ENCODE measurements around the gene NOG.

The NOG gene

DNA sequence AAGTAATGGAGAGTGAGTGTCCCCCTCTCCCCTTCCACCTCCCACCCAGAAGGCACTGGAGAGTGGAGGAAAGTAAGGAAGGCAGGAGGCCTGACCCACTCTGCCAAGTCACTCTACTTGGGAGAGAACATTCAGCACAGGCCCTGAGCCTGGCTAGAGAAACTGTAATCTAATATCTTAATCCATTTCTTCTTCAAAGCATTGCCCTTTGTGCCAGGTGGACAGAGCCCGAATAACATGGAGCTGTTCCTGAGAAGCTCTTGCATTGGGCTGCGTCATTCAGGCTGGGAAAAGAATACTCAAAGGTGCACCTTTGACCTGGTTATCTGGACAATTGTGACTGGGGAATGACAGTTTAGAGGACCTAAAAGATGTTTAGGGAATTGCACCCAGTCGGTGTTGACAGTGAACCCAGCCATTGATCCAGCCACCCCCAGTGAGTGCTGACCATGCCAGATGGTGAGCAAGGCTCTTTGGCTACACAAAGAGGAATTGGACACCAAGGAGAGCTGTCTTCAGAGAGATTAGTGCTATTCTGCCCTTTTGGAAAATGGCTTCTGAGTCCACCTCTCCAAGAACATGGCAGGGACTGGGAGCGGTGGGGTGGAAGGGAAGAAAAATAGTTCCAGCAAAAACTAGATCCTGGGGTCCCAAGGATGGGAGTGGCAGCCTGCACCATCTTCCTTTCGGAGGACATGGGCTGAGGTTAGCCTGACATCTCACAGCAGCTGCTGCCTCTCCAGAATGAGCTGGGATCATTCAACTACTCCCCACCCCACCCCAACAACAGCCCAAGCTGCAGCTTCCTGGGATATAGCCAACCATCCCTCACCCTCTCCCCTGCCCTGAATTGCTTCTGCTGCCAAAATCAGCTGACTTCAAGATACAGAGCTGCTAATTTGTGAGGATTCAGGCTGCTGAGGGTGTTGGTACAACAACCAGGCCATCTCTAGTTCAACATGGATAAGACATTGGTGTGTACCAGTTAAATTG is 11.6 kb upstream of the NOG start:
- peaks cover 10% of the 10 kb centered on the region for H3K4me1 ChIP-seq (ENCODE audit: control insufficient read depth, insufficient read depth, low read length)
- no peaks in the 10 kb centered on the region for H3K36me3 ChIP-seq (ENCODE audit: control insufficient read depth in 2 of 2, insufficient read depth in 2 of 2, low read length in 2 of 2)
- peaks cover 0 to 4% of the 10 kb centered on the region in 2 donors for H3K27me3 ChIP-seq (ENCODE audit: control insufficient read depth in 1 of 2, insufficient read depth in 2 of 2, low read length in 2 of 2)

DNA sequence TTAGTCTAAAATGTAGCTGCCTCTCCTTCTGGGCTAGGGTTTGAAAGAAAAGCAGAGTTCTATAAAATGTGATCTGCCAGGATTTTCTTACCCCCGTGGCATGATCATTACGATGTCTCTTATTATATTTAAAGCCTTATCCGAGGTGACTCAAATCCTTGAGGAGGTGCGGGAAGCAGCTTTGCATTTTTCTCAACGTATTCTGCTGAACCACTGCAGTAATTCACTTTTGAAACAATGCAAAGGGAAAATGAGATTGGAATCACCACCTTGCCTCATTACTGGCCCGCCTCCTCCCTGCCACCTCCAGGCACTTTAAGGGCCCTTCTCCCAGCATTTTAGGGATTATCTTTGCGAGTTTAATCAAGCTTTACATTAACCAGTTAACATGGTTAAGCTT is 9.7 kb upstream of the NOG start:
- Histone ChIP-seq H3K36me3 (ENCODE audit: control insufficient read depth in 2 of 2, insufficient read depth in 2 of 2, low read length in 2 of 2) (no peaks in the 10 kb centered on the region), H3K27me3 (ENCODE audit: control insufficient read depth in 1 of 2, insufficient read depth in 2 of 2, low read length in 2 of 2) (peaks cover 5 to 13% of the 10 kb centered on the region in 2 donors), H3K4me1 (ENCODE audit: control insufficient read depth, insufficient read depth, low read length) (no peaks in the 10 kb centered on the region), H3K4me3 (ENCODE audit: low read length in 2 of 2) (no peak overlapping the region), H3K9ac (ENCODE audit: low read length in 2 of 2) (no peak overlapping the region), H3K9me3 (ENCODE audit: control insufficient read depth in 2 of 2, low read length in 2 of 2) (no peaks in the 10 kb centered on the region), H3K27ac (ENCODE audit: low read length) (no peak overlapping the region)

More for the DNA sequence above, 11.6 kb upstream of the NOG start:
- Histone ChIP-seq H3K9ac (ENCODE audit: low read length in 2 of 2) (no peak overlapping the region), H3K9me3 (ENCODE audit: control insufficient read depth in 2 of 2, low read length in 2 of 2) (no peaks in the 10 kb centered on the region), H3K4me3 (ENCODE audit: low read length in 2 of 2) (no peak overlapping the region), H3K27ac (ENCODE audit: low read length) (no peak overlapping the region)

DNA sequence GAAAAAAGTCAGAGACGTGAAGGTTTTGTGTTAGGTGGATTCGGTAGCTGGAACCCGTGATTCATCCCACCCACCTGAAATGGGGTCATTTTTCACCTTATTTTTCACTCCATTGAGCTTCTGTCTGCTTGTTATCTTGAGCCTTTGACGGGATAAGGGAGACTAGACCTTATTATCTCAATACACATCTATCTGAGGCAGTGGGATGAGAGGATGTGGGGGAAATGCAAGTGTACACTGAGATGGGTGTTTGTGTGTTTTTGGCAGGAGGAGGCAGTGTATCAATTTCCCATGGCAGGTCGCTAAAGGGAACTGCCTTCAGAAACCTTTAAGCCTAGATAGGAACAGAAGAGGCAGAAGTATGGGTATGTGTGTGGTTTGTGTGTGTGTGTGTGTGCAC is 6.2 kb upstream of the NOG start:
- peaks cover 2% of the 10 kb centered on the region for H3K4me1 ChIP-seq (ENCODE audit: control insufficient read depth, insufficient read depth, low read length)
- peaks cover 21% of the 10 kb centered on the region in 2 donors for H3K27me3 ChIP-seq (ENCODE audit: control insufficient read depth in 1 of 2, insufficient read depth in 2 of 2, low read length in 2 of 2)
- no peak overlapping the region for H3K4me3 ChIP-seq (ENCODE audit: low read length in 2 of 2)
- H3K9me3 ChIP-seq (ENCODE audit: control insufficient read depth in 2 of 2, low read length in 2 of 2) = no peaks in the 10 kb centered on the region
- H3K36me3 ChIP-seq (ENCODE audit: control insufficient read depth in 2 of 2, insufficient read depth in 2 of 2, low read length in 2 of 2) = no peaks in the 10 kb centered on the region
- H3K27ac ChIP-seq (ENCODE audit: low read length) = no peak overlapping the region
- no peak overlapping the region for H3K9ac ChIP-seq (ENCODE audit: low read length in 2 of 2)

DNA sequence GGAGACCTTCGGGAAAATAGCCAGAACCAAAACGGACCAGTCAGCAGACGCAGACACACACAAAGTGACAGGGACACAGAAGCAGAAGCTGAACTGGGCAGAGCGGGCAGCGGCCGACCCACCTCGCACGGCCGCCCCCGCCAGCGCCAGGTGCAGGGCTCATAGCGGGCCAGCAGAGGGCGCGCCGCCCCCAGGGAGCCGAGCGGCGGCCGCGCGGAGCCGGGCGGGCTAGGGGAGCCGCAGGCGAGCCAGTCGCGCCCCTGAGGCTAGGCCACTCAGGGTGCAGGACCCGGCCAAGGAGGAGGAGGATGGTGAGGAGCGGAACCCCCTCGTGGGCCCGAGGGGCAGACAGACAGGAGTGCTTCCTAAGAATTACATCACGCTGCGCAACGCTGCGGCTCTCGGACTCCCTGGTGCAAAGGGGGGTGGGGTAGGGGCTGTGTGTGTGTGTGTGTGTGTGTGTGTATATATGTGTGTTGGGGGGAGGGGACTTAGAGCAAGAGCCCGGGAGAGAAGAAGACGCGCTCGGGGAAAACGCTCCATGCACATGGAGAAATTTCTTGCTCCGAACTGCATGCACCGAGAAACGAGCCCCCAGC is 913 bp upstream of the NOG start:
- Histone ChIP-seq H3K9me3 (ENCODE audit: control insufficient read depth in 2 of 2, low read length in 2 of 2) (no peaks in the 10 kb centered on the region), H3K27me3 (ENCODE audit: control insufficient read depth in 1 of 2, insufficient read depth in 2 of 2, low read length in 2 of 2) (peaks cover 21 to 40% of the 10 kb centered on the region in 2 donors), H3K9ac (ENCODE audit: low read length in 2 of 2) (no peak overlapping the region), H3K4me3 (ENCODE audit: low read length in 2 of 2) (peak overlapping the region; percentile 74 to 79), H3K27ac (ENCODE audit: low read length) (no peak overlapping the region), H3K36me3 (ENCODE audit: control insufficient read depth in 2 of 2, insufficient read depth in 2 of 2, low read length in 2 of 2) (no peaks in the 10 kb centered on the region), H3K4me1 (ENCODE audit: control insufficient read depth, insufficient read depth, low read length) (peaks cover 30% of the 10 kb centered on the region)

DNA sequence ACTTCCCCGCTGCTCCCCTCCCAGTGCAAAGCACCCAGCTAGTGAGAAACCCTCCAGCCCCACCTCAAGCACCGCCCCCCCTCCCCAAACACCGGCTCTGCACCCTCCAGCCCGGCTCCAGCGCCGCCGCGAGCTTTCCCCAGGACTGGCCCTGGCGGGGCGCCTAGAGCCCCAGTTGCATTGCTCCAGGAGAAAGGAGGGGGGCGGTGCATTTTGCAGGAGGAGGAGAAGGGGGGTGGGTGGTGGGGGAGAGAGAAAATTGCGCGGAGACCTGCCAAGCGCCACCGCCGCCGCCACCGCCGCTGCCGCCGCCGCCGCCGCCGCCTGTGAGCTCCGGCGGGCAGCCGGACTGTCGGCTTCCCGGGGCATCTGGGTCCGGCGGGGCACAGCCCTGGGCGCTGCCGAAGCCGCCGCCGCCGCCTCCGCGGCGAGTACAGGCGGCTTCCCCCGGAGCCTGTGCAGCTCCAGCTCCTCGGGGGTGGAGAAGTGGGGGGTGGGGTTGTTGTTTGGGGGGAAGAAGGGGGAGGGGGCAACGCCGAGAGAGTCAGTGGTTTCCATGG is 333 bp upstream of the NOG start:
- Histone ChIP-seq H3K36me3 (ENCODE audit: control insufficient read depth in 2 of 2, insufficient read depth in 2 of 2, low read length in 2 of 2) (no peaks in the 10 kb centered on the region), H3K4me3 (ENCODE audit: low read length in 2 of 2) (peak overlapping the region; percentile 74 to 79), H3K9me3 (ENCODE audit: control insufficient read depth in 2 of 2, low read length in 2 of 2) (no peaks in the 10 kb centered on the region), H3K9ac (ENCODE audit: low read length in 2 of 2) (no peak overlapping the region), H3K27me3 (ENCODE audit: control insufficient read depth in 1 of 2, insufficient read depth in 2 of 2, low read length in 2 of 2) (peaks cover 25 to 46% of the 10 kb centered on the region in 2 donors), H3K27ac (ENCODE audit: low read length) (no peak overlapping the region), H3K4me1 (ENCODE audit: control insufficient read depth, insufficient read depth, low read length) (peaks cover 35% of the 10 kb centered on the region)

DNA sequence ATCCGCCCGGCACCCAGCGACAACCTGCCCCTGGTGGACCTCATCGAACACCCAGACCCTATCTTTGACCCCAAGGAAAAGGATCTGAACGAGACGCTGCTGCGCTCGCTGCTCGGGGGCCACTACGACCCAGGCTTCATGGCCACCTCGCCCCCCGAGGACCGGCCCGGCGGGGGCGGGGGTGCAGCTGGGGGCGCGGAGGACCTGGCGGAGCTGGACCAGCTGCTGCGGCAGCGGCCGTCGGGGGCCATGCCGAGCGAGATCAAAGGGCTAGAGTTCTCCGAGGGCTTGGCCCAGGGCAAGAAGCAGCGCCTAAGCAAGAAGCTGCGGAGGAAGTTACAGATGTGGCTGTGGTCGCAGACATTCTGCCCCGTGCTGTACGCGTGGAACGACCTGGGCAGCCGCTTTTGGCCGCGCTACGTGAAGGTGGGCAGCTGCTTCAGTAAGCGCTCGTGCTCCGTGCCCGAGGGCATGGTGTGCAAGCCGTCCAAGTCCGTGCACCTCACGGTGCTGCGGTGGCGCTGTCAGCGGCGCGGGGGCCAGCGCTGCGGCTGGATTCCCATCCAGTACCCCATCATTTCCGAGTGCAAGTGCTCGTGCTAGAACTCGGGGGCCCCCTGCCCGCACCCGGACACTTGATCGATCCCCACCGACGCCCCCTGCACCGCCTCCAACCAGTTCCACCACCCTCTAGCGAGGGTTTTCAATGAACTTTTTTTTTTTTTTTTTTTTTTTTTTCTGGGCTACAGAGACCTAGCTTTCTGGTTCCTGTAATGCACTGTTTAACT is 1.0 kb downstream of the NOG start:
- H3K9ac ChIP-seq (ENCODE audit: low read length in 2 of 2) = no peak overlapping the region
- no peaks in the 10 kb centered on the region for H3K9me3 ChIP-seq (ENCODE audit: control insufficient read depth in 2 of 2, low read length in 2 of 2)
- no peaks in the 10 kb centered on the region for H3K36me3 ChIP-seq (ENCODE audit: control insufficient read depth in 2 of 2, insufficient read depth in 2 of 2, low read length in 2 of 2)
- H3K4me3 ChIP-seq (ENCODE audit: low read length in 2 of 2) = peak overlapping the region; percentile 62 to 72
- peaks cover 35% of the 10 kb centered on the region for H3K4me1 ChIP-seq (ENCODE audit: control insufficient read depth, insufficient read depth, low read length)
- no peak overlapping the region for H3K27ac ChIP-seq (ENCODE audit: low read length)
- peaks cover 27 to 49% of the 10 kb centered on the region in 2 donors for H3K27me3 ChIP-seq (ENCODE audit: control insufficient read depth in 1 of 2, insufficient read depth in 2 of 2, low read length in 2 of 2)

DNA sequence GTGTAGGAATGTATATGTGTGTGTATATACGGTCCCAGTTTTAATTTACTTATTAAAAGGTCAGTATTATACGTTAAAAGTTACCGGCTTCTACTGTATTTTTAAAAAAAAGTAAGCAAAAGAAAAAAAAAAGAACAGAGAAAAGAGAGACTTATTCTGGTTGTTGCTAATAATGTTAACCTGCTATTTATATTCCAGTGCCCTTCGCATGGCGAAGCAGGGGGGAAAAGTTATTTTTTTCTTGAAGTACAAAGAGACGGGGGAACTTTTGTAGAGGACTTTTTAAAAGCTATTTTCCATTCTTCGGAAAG is 1.6 kb downstream of the NOG start:
- H3K27me3 ChIP-seq (ENCODE audit: control insufficient read depth in 1 of 2, insufficient read depth in 2 of 2, low read length in 2 of 2) = peaks cover 26 to 54% of the 10 kb centered on the region in 2 donors
- H3K27ac ChIP-seq (ENCODE audit: low read length) = no peak overlapping the region
- no peak overlapping the region for H3K4me3 ChIP-seq (ENCODE audit: low read length in 2 of 2)
- peaks cover 35% of the 10 kb centered on the region for H3K4me1 ChIP-seq (ENCODE audit: control insufficient read depth, insufficient read depth, low read length)
- H3K36me3 ChIP-seq (ENCODE audit: control insufficient read depth in 2 of 2, insufficient read depth in 2 of 2, low read length in 2 of 2) = no peaks in the 10 kb centered on the region
- H3K9ac ChIP-seq (ENCODE audit: low read length in 2 of 2) = no peak overlapping the region
- H3K9me3 ChIP-seq (ENCODE audit: control insufficient read depth in 2 of 2, low read length in 2 of 2) = no peaks in the 10 kb centered on the region

DNA sequence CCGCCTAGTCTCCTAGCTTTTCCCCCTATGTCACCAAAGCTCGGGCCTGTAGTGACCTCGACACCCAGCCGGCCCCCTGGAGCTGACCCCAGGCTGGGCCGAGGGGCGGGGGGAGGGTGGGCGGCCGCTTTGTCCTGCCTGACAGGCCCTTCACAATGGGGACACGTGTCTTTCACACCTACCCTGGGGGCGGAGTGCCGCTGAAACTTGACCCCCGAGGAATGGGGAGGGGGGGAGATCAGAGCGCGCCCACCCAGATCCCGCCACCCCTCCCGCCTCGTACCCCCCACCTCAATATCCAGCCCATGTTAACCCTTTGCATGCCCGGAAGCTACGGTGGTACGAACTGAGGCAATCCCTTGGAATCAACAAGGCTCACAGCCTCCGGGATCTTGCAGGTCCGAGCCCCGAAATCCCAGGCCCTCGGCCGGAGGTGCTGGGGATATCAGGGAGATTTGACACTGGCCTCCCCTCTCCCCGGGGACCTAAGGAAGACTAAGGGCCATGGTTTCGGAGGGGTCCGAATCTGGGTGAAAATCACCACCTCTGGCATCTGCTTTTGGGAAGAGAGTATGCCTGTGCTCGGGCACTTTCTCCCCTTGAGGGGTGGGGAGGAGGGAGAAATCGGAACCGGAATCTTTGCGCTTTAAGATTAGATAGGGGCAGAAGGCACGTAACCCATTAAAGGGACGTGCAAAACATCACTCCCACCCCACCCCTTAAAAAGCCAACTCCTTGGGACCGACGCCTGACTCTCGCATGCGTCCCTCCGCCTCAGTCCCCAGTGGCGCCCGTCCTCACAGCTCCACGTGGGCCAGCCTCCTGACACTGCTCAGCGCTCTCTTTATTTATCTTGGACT is 2.6 kb downstream of the NOG start:
- H3K4me3 ChIP-seq (ENCODE audit: low read length in 2 of 2) = peak overlapping the region; percentile 17 to 64
- H3K27me3 ChIP-seq (ENCODE audit: control insufficient read depth in 1 of 2, insufficient read depth in 2 of 2, low read length in 2 of 2) = peaks cover 32 to 58% of the 10 kb centered on the region in 2 donors
- H3K9ac ChIP-seq (ENCODE audit: low read length in 2 of 2) = no peak overlapping the region
- peaks cover 35% of the 10 kb centered on the region for H3K4me1 ChIP-seq (ENCODE audit: control insufficient read depth, insufficient read depth, low read length)
- H3K36me3 ChIP-seq (ENCODE audit: control insufficient read depth in 2 of 2, insufficient read depth in 2 of 2, low read length in 2 of 2) = no peaks in the 10 kb centered on the region
- no peak overlapping the region for H3K27ac ChIP-seq (ENCODE audit: low read length)
- no peaks in the 10 kb centered on the region for H3K9me3 ChIP-seq (ENCODE audit: control insufficient read depth in 2 of 2, low read length in 2 of 2)

DNA sequence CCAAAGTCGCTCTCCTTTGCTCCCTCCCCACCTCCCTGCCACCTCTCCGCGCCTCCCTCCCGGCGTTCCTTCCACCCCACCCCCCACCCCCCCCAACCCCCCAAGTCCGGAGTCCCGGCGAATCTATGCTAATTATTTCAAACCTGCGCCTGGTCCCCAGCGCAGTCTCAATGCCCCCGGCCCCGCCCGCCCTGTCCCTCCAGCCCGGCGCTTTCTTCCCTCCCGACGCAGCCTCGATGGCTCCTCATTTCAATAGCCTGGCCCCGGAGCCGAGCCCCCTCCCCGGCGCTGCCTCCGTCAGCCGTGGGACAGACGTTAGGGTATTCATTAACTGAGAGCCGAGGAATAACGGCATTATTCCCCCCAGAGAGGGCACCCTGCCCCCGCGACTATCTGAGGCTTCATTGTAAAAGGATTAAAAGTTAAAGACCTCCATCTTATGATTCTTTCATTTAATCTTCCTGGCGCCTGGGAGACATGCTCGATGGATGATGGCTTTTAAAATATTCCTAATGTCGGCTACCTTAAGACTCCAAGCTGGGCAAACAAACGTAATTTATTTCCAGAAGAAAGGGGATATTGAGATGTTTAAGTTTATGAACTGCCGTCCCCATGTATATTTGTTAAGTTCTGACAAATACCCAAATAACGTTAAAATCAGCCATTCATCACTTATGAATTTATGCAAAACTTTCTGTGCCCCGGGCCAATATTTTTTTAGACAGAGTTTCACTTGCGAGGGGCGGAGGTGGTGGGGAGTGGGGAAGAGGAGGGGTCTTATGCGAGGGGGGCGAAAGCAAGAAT is 3.4 kb downstream of the NOG start:
- peak overlapping the region; percentile 57 to 66 for H3K4me3 ChIP-seq (ENCODE audit: low read length in 2 of 2)
- peaks cover 35% of the 10 kb centered on the region for H3K4me1 ChIP-seq (ENCODE audit: control insufficient read depth, insufficient read depth, low read length)
- H3K27me3 ChIP-seq (ENCODE audit: control insufficient read depth in 1 of 2, insufficient read depth in 2 of 2, low read length in 2 of 2) = peaks cover 32 to 62% of the 10 kb centered on the region in 2 donors

More for the DNA sequence above, 3.4 kb downstream of the NOG start:
- no peaks in the 10 kb centered on the region for H3K36me3 ChIP-seq (ENCODE audit: control insufficient read depth in 2 of 2, insufficient read depth in 2 of 2, low read length in 2 of 2)
- no peak overlapping the region for H3K9ac ChIP-seq (ENCODE audit: low read length in 2 of 2)
- H3K27ac ChIP-seq (ENCODE audit: low read length) = no peak overlapping the region
- H3K9me3 ChIP-seq (ENCODE audit: control insufficient read depth in 2 of 2, low read length in 2 of 2) = no peaks in the 10 kb centered on the region

Measured in stomach smooth muscle (tissue), 2 donors.